Cerebellar cortex (tissue), 1 donor: ENCODE measurements around the gene SLC1A2.
"Not testable (repeated sequence)": the region's sequence is repeated elsewhere in the genome, so short reads cannot be mapped to it uniquely, and the experiment has no call there.

ENCODE experiments used
- DNase-seq: peaks from one replicate; pipeline ENCODE4 v3.0.0-alpha.2; 2015; ENCODE audit warnings: low spot score

SLC1A2 gene

DNA sequence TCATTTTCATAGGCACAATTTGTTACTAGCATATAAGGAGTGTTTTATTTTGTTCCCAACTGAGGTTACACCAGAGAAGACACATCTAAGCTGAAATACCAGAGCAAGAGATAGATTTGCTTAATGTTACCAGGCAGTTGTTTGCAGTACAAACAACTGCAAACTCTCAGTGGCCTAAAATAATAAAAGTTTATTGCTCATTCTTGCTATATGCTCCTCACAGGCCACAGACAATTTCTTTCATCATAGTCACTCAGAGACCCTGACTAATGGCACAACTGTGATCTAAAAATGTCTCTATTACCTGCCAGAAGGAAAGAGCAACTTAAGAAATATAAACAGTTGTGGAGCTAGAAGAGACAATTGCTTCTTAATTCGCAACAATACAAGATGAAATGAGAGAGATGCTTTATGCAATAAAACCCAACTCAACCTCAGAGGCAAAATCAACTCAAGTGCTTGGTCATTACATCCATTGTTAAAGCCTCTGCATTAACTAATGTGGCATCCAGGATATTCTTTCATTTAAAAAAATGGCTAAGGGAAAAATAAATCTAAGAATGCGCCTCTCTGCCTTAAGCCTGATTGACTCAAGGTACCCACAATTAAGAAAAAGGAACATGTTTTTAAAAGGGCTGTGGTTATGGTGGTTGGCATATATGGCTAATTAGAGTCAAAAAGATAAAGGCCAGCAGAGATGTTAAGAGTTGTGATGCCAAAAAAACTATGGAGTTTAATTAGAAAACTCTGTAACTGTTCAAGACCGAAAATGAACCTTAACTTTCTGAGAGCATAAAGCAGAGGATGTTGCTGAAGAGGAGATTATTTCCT is 176.7 kb downstream of the SLC1A2 start:
- no peak for DNase-seq

DNA sequence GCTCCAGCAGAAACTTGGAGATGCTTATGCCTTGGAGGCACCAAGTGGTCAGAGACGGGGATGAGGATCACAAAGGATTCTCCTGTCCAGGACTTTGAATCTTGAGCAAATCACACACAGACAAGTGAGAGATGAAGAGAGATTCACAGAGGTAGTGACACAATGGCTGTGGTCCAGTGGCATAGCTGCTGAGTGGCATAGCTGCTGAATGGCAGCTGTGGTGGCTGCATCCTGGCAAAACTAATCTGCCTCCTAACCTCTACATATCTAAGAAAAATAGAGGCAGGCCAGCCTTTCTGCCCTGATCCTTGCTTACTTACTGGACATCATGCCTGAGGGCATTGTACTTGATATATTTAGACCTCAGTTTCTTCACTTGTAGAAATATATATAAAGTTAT is 177.8 kb downstream of the SLC1A2 start:
- DNase-seq = no peak

GRCh38 chr11:35241083-35241482 is 178.3 kb downstream of the SLC1A2 start:
- DNase-seq = no peak

GRCh38 chr11:35239471-35240075 is 179.8 kb downstream of the SLC1A2 start:
- DNase-seq = no peak

DNA sequence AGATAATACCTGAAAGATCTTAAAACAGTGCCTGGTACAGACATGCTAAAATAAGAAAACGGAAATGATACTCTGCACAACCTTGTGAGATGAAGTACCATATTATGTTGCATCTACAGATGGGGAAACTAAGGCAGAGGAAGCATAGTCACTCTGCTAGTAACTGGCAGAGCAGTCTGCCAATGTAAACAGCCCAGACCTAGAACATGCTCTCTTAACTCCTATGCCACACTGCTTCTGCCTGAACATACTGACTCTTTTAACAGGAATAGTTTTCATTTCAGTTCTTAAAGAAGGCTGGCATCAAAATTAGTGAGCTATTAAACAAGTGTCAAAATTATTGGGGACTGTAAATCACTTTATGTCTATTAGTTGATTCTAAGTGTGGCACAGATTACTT is 180.5 kb downstream of the SLC1A2 start:
- no peak for DNase-seq

DNA sequence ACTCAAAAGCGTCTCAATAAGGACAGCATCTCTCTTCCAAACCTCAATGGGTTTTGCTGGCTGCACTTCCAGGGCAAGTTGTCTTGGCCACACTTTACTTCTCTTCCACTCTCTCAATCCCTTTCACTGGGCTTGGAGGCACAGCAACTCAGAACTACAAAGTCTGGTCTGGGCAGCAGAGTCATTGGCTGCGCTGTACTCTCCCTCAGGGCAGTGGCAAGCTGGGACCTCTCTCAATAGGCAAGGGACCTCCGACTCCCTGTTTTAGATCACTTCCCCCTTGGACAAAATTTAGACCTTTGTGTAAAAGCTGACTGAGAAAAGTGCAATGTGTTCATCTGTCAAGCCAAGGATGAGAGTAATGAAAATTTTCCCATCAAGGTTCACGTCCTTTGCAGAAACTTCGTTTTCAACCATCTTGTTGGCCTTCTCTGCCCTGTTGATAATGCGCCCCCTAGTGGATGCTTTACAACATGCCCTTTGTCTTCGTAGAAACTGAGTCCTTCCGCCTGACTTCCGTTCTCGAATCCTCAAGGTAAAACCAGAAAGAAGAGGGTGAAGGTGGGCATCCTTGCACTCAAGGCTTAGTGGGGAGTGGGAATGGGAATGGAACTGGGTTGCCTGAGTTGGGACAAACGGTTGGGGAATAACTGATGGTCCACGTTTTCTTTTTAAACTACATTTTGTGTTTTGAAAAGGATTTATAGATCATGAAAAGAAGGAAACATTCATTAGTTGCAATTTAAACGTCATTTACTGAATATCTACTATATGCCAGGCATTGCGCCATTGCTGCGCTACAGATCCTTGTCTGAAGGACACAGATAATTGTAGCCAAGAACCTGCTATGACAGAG is 181.3 kb downstream of the SLC1A2 start:
- peak; percentile 45 for DNase-seq

DNA sequence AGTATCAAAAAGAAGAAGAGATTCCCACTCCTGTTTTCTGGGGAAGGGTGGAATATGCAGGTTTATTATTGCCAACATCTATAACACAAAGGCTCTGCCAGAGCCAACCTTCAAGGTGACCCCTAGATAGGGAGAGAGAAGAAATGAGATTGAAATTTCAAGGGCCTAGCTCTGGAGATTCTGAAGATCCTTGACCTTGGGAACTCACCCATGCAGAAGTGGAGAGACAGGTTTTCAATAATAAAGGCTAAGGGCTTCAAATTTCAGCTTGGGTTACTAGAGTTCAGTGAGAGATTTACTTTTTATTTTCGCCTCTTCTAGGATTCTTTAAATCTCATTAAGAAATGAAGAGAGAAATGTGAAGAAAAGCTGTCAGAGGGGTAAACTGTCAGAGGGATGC is 182.0 kb downstream of the SLC1A2 start:
- no peak for DNase-seq

DNA sequence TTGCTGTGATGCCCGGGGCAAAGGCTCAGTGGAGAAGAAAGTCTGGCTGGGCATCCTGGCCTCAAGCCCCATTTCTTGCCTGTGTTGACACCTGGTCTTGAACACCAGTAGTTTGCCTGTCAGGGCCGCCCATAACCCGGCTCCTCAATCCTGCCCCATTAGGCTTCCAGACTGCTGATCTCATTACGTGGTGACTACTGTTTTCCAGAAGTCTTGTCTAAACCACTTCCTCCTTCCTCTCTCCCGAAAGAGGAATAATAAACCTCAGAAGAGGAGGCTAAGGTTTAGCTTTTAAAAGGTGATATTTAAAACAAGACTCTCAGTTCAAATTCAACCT is 182.7 kb downstream of the SLC1A2 start:
- no peak for DNase-seq

DNA sequence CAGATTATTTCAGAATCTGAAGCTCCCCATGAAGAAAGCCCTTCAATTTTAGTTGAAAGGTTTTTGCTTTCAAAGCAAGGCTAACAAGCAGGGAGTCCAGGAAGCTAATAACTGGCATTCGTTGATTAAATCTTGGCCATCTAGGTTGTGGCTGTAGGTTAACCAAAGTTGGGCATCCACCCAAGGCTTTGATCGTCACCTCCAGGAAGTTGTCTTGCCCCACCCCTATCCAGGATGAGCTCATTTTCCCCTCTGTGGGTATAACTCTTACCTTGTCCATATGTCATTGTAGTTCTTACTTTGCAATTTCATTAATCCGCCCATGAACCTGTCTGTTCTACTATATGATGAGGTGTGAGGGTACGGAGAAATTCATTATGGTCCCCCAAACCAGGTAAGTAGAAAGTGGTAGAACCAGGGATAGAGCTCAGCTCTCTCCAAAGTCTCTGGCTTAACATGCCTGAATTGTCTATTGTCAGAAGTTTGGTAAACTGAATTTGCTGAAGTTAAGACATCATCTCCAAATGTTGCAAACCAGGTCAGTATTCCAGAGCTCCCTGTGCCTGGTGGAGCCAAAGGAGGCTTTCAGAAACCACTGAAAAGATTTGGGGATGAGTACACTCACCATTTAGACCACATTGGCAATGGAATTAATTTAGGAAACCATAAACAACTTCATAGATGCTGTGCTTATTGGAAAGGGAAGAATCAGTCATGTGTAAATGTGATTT is 183.3 kb downstream of the SLC1A2 start:
- no peak for DNase-seq

DNA sequence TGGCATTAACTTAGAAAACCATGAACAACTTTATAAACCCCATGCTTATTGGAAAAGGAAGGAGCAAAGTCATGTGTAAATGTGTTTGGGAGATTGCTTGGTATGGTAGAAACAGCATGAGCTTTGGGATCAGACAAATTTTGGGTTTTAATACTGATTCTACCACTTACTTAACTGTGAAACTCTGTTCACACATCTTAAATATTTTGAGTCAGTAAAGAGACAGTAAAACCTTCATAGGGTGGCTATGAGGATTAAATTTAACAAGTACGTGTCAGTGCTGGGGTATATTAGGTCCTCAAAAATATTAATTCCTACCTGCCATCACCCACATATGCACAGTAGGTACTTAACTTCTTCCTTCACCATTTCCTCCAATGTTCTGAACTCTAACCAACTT is 183.9 kb downstream of the SLC1A2 start:
- no peak for DNase-seq

GRCh38 chr11:35235157-35235468 is 184.2 kb downstream of the SLC1A2 start:
- DNase-seq = no peak

DNA sequence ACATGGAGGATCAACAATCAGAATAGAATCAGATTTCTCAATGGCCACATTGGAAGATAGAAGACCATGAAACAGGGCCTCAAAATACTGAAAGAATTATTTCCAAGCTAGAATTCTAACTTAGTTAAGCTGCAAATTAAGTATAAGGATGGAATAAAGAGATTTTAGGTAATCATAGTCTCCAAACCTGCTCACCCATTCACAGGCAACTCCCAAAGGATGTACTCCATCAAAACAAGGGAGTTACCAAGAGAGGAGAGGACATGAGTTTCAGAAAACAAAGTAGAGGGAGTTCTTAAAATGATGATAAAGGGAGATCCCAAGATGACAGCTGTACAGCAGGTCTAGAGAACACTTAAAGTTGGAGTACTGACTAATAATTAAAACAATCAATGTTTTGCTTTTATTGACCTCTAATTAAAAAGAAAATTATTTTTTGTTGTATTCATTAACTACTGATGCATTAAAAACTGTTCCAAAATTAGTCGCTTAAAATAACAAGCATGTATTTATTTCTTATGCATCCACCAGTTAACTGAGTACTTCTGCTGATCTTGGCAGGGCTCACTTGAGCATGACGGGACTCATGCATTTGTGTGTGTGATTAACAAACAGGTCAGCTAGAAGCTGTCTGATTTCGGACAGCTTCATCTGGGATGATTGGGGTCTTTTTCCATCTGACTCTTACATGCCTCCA is 184.8 kb downstream of the SLC1A2 start:
- no peak for DNase-seq

GRCh38 chr11:35233518-35233917 is 185.8 kb downstream of the SLC1A2 start:
- DNase-seq = no peak

DNA sequence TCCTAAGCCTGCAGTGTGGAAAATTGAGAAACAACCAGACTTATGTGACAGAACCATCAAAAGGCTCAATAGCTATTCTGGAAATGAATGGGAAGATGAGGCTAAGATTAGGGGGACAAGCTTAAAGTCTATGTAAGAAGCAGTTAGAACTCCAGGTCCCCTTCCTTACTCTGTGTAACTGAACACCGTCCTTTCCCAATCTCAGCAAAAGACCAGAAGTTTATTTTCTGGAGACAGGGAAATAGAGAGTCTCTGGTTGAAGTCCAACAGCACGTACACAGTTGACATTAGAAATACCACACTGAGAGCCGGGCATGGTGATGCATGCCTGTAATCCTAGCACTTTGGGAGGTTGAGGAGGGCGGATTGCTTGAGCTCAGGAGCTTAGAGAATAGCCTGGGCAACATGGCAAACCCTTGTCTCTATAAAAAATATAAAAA is 186.4 kb downstream of the SLC1A2 start:
- no peak for DNase-seq

- no peak for DNase-seq
These were observed 188.1 kb downstream of the SLC1A2 start for GRCh38 chr11:35231076-35231860.

DNA sequence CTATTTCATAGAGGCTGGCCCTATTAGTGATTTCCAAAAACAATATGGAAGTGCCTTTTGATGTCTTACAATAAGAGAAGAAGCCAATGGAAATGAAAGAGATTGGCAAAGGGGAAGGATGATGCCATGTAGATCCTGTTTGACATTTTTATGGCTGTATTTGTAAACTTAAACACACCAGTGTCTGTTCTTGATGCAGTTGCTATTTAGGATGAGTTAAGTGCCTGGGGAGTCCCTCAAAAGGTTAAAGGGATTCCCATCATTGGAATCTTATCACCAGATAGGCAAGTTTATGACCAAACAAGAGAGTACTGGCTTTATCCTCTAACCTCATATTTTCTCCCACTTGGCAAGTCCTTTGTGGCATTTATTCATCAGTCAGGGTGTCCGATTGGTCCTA is 189.0 kb downstream of the SLC1A2 start:
- DNase-seq = no peak

DNA sequence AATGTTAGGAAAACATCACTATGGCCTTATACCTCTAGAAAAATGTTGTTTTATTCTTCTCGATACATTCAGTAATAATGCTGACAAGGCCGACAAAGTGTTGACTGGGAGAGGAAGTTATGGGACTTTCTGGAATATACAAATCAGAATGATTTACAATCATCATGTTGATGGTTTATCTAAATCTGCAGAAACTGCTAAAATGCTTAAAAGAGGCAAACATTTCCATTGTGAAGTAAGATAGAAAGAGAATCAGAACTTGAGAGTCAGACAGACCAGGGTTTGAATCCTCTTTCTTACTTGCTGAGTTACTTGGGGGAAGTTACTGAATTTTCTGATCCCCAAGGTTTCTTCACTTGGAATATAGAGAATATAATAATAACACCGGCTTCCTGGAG is 191.0 kb downstream of the SLC1A2 start:
- DNase-seq = no peak

GRCh38 chr11:35227576-35228327 is 191.6 kb downstream of the SLC1A2 start:
- DNase-seq = no peak

DNA sequence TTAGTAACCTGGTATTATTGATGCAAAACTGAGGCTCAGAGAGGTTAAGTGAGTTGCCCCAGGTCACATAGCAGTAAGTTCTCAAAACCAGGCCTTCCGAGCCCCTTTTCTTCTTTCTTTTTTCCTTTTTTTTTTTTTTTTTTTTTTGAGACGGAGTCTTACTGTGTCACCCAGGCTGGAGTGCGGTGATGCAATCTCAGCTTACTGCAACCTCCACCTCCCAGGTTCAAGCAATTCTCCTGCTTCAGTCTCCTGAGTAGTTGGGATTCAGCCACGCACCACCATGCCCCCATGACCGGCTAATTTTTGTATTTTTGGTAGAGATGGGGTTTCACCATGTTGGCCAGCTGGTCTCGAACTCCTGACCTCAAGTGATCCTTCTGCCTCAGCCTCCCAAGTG is 192.6 kb downstream of the SLC1A2 start:
- DNase-seq = not testable (repeated sequence)

GRCh38 chr11:35225946-35226520 is 193.3 kb downstream of the SLC1A2 start:
- DNase-seq = no peak
